HepG2 (cell line): ENCODE data around the gene NEU4. TPM values are rescaled to one million over a fixed set of nuclear protein-coding genes. Genes with fewer than 3 reads are reported as not detected.

Experiments used
- ATF4 ChIP-seq, 2 experiments: fragments of 450-650 bp in 1 of 2; sonication (generic) in 1 of 2; formaldehyde crosslinking; IDR thresholded peaks; 2 replicates each; pipeline versions ENCODE4 v1.5.0 to v1.8.0; 2020 to 2022; ENCODE audit warnings: mild to moderate bottlenecking in 1 of 2, missing genetic modification reagents in 1 of 2
- ATF7 ChIP-seq, 2 experiments: fragments of 450-650 bp in 1 of 2; sonication (generic) in 1 of 2; formaldehyde crosslinking in 1 of 2; IDR thresholded peaks; 2 replicates each; pipeline versions ENCODE4 v1.4.0 to v1.6.1; 2016 to 2020; ENCODE audit warnings: antibody characterized with exemption in 1 of 2, mild to moderate bottlenecking in 1 of 2, missing genetic modification reagents in 1 of 2
- BORCS8-MEF2B ChIP-seq: sonication (generic); formaldehyde crosslinking; IDR thresholded peaks from 2 replicates; pipeline ENCODE4 v1.8.0; 2022; ENCODE audit warnings: mild to moderate bottlenecking, missing genetic modification reagents
- DZIP1 ChIP-seq: sonication (generic); formaldehyde crosslinking; IDR thresholded peaks from 2 replicates; pipeline ENCODE4 v1.5.0; 2020; ENCODE audit warnings: mild to moderate bottlenecking, missing genetic modification reagents
- NFATC3 ChIP-seq: sonication (generic); formaldehyde crosslinking; IDR thresholded peaks from 2 replicates; pipeline ENCODE4 v1.5.1; 2020; ENCODE audit warnings: mild to moderate bottlenecking, missing genetic modification reagents
- NR0B2 ChIP-seq: sonication (generic); formaldehyde crosslinking; IDR thresholded peaks from 2 replicates; pipeline ENCODE4 v1.4.0; 2020; ENCODE audit warnings: mild to moderate bottlenecking, missing genetic modification reagents
- TGIF2 ChIP-seq: IDR thresholded peaks from 2 replicates; pipeline ENCODE4 v1.6.1; 2016; ENCODE audit warnings: control low read depth, missing compliant biosample characterization
- TMF1 ChIP-seq: sonication (generic); formaldehyde crosslinking; IDR thresholded peaks from 2 replicates; pipeline ENCODE4 v1.8.1; 2022; ENCODE audit warnings: low read depth, missing genetic modification reagents
- YY1 ChIP-seq: IDR thresholded peaks from 2 replicates; pipeline ENCODE4 v1.6.1; 2011; ENCODE audit warnings: low read length, low read depth, moderate library complexity, mild to moderate bottlenecking; ENCODE audit not compliant: insufficient read depth, insufficient replicate concordance
- ZNF558 ChIP-seq: sonication (generic); formaldehyde crosslinking; IDR thresholded peaks from 2 replicates; pipeline ENCODE4 v1.9.0; 2022; ENCODE audit warnings: mild to moderate bottlenecking, missing genetic modification reagents, borderline replicate concordance
- ZNF563 ChIP-seq: sonication (generic); formaldehyde crosslinking; IDR thresholded peaks from 2 replicates; pipeline ENCODE4 v1.8.0; 2022; ENCODE audit warnings: mild to moderate bottlenecking, moderate library complexity, missing genetic modification reagents
- ZNF605 ChIP-seq: sonication (generic); formaldehyde crosslinking; IDR thresholded peaks from 2 replicates; pipeline ENCODE4 v1.8.0; 2022; ENCODE audit warnings: mild to moderate bottlenecking, missing genetic modification reagents
- ZNF660 ChIP-seq: sonication (generic); formaldehyde crosslinking; IDR thresholded peaks from 2 replicates; pipeline ENCODE4 v1.5.1; 2020; ENCODE audit warnings: mild to moderate bottlenecking, low read depth, missing genetic modification reagents, borderline replicate concordance
- polyA plus RNA-seq, 8 experiments: library from polyadenylated mRNA; depleted of rRNA in 3 of 8; stranded (reverse) in 7 of 8; unstranded in 1 of 8; fragments of >200 nt; fragmentation: Illumina TruSeq in 4 of 8; extraction: Trizol in 4 of 8; gene quantifications; 2 replicates each; pipeline versions ENCODE4 v1.2.1 to v1.2.3, GENCODE V29; 2011 to 2016; ENCODE audit warnings: low read depth in 4 of 8, missing spikeins in 1 of 8, mixed read lengths in 1 of 8; ENCODE audit not compliant: insufficient read depth in 1 of 8
- total RNA-seq, 5 experiments: library from RNA; depleted of rRNA; stranded (reverse); fragments of >200 nt; fragmentation: Illumina TruSeq; extraction: Trizol; gene quantifications; 2 replicates each; pipeline ENCODE4 v1.2.3, GENCODE V29; 2016; ENCODE audit warnings: low read depth in 1 of 5
- TF ChIP-seq, protein P1 (sequence below), 2 experiments: fragments of 450-650 bp in 1 of 2; sonication (generic) in 1 of 2; formaldehyde crosslinking in 1 of 2; IDR thresholded peaks; 2 replicates each; pipeline versions ENCODE4 v1.6.1 to v1.8.0; 2016 to 2022; ENCODE audit warnings: antibody characterized with exemption in 1 of 2, mild to moderate bottlenecking in 1 of 2, missing genetic modification reagents in 1 of 2

Gene NEU4
- total and polyA plus RNA-seq, 2 of the 13 experiments (the other 11 are each of a cell fraction or from before 2014, with no cell fraction given): 53.5 to 107 TPM

- TF ChIP-seq, protein P1, sequence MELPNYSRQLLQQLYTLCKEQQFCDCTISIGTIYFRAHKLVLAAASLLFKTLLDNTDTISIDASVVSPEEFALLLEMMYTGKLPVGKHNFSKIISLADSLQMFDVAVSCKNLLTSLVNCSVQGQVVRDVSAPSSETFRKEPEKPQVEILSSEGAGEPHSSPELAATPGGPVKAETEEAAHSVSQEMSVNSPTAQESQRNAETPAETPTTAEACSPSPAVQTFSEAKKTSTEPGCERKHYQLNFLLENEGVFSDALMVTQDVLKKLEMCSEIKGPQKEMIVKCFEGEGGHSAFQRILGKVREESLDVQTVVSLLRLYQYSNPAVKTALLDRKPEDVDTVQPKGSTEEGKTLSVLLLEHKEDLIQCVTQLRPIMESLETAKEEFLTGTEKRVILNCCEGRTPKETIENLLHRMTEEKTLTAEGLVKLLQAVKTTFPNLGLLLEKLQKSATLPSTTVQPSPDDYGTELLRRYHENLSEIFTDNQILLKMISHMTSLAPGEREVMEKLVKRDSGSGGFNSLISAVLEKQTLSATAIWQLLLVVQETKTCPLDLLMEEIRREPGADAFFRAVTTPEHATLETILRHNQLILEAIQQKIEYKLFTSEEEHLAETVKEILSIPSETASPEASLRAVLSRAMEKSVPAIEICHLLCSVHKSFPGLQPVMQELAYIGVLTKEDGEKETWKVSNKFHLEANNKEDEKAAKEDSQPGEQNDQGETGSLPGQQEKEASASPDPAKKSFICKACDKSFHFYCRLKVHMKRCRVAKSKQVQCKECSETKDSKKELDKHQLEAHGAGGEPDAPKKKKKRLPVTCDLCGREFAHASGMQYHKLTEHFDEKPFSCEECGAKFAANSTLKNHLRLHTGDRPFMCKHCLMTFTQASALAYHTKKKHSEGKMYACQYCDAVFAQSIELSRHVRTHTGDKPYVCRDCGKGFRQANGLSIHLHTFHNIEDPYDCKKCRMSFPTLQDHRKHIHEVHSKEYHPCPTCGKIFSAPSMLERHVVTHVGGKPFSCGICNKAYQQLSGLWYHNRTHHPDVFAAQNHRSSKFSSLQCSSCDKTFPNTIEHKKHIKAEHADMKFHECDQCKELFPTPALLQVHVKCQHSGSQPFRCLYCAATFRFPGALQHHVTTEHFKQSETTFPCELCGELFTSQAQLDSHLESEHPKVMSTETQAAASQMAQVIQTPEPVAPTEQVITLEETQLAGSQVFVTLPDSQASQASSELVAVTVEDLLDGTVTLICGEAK (IDR thresholded peaks at IDR 0.05): no peak
- TF ChIP-seq, protein P1 (CRISPR knock-in tag; IDR thresholded peaks at IDR 0.05): no peak
- TF ChIP-seq ATF4 (CRISPR knock-in tag; IDR thresholded peaks at IDR 0.05) (no peak), NFATC3 (CRISPR knock-in tag) (no peak), ZNF558 (0 out of 2 replicates have a peak, but pooled peaks have one; percentile 52), ZNF660 (CRISPR knock-in tag) (0 out of 2 replicates have a peak, but pooled peaks have one; percentile 42), TMF1 (CRISPR knock-in tag) (no peak), ZNF605 (CRISPR knock-in tag) (no peak), DZIP1 (CRISPR knock-in tag) (no peak), TGIF2 (CRISPR knock-in tag) (no peak), BORCS8-MEF2B (CRISPR knock-in tag) (0 out of 2 replicates have a peak, but pooled peaks have one; percentile 3), YY1 (no peak), ZNF563 (no peak), ATF7 (IDR thresholded peaks at IDR 0.05) (no peak), ATF7 (CRISPR knock-in tag; IDR thresholded peaks at IDR 0.05) (no peak), NR0B2 (no peak)
Observed at GRCh38 chr2:241853651-241854341, 44.8 kb downstream of the NEU4 start (continued).
